HG03066 (cell line): Measurements from ENCODE around the gene RPP30.
"Not testable (repeated sequence)": the region's sequence is repeated elsewhere in the genome, so short reads cannot be mapped to it uniquely, and the experiment has no call there.

Experiments
- ATAC-seq: cut with Tn5 transposase; IDR thresholded peaks from one replicate; pipeline ENCODE4 v1.9.1; 2021; ENCODE audit warnings: low read depth; ENCODE audit not compliant: unreplicated experiment

Gene RPP30

DNA sequence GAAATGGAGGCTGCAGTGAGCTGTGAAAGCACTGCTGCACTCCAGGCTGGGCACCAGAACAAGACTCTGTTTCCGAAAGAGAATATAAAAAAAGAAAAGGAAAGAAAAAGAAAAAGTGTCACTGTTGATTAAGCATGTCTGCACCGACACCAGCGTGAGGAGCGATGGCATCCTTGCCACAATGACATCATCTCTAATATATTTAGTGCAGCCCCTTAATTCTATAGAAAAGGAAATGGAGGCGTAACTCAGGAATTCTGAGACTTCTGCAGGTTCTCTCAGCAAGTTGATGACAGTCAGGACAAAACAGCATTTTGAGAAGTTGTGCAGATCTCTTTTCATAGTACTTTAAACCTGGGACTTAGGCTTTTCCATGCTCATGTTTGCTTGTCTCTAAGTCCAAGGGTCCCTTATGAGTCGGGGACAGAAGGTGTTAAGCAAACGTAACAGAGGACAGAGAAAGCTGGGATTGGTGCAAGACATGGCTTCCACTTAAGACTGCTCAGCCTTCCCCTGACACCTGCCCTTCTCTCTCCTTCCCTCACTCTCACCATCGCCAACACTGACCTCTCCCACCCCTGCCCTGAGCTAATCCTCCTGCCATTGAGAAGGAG lies 66.0 kb downstream of the RPP30 start:
- ATAC-seq = no peak

DNA sequence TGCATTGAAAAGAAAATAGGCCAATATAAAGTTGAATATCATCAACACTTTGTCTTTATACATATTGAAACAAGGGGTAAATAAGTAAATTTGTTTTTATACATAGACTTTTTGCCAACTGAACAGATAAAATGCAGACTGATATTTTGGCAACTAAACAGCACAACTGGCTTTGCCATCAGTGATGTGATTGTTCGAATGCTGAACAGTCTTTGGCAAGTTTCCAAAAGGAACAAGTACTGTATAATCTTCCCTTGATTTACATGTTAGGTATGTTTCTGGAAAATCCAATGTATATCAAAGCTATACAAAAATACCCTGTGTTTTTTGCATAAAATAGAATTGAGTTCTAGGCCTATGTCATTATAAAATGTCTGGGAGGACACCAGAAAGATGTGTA lies 67.3 kb downstream of the RPP30 start:
- ATAC-seq = no peak

DNA sequence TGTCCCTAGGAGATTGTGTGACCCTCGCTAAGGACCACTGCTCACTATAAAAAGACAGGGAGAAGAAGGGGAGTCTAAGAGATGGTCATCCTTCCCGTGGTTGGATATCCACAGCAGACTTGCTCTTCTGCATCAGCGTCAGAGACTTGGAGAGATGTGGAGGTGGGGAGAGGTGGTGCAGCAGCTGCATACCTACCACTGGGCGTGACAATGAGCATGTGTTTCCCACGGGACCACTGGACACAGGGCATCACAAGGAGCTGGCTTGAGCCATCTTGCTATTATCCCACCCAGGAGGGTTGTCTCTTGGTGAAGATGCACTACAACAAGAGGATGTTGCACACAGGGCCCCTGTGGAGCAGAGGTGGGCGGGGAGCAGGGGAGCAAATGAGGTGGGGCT lies 67.9 kb downstream of the RPP30 start:
- ATAC-seq = no peak

DNA sequence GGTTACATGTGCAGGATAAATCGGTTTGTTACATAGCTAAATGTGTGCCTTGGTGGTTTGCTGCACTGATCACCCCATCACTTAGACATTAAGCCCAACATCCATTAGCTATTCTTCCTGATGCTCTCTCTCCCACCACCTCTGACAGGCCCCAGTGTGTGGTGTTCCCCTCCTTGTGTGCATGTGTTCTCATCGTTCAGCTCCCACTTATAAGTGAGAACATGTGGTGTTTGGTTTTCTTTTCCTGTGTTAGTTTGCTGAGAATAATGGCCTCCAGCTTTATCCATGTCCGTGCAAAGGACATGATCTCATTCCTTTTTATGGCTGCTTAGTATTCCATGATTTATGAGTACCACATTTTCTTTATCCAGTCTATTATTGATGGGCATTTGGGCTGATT lies 71.2 kb downstream of the RPP30 start:
- ATAC-seq = not testable (repeated sequence)

DNA sequence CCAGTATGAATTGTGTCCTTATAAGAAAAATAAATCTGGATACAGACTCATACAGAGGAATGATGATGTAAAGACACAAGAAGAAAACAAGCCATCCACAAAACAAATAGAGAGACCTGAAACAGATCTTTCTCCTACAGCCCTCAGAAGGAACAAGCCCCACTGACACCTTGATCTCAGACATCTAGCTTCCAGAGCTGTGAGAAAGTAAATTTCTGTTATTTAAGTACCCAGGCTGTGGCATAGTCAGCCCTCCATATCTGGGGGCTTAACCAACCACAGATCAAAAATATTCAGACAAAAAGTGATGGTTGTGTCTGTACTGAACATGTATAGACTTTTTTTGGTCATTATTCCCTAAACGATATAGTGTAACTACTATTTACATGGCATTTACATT lies 73.0 kb downstream of the RPP30 start:
- no peak for ATAC-seq

DNA sequence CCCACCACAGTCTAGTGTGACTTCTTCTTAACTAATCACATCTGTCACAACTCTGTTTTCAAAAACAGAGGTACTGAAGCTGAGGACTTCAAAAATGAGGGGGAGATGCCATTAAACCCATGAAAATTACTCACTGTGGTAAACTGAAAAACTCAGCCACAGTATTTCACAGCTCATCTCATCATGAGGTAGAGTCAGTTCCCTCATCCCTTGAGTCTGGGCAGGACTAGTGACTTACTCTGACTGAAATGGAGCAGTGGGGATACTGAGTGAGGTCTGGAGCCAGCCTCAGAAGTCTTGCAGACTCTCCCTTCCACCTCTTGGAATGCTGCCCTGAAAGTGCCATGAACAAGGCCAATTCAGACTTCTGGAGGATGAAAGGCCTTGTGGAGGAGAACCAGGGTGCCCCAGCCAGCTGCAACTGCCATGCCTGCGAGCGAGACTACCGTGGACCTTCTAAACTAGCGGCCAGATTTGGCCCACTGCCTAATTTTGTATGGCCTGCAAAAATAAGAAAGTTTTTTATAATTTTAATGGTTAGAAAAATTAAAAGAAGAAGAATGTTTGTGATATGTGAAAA lies 73.8 kb downstream of the RPP30 start:
- ATAC-seq = no peak

DNA sequence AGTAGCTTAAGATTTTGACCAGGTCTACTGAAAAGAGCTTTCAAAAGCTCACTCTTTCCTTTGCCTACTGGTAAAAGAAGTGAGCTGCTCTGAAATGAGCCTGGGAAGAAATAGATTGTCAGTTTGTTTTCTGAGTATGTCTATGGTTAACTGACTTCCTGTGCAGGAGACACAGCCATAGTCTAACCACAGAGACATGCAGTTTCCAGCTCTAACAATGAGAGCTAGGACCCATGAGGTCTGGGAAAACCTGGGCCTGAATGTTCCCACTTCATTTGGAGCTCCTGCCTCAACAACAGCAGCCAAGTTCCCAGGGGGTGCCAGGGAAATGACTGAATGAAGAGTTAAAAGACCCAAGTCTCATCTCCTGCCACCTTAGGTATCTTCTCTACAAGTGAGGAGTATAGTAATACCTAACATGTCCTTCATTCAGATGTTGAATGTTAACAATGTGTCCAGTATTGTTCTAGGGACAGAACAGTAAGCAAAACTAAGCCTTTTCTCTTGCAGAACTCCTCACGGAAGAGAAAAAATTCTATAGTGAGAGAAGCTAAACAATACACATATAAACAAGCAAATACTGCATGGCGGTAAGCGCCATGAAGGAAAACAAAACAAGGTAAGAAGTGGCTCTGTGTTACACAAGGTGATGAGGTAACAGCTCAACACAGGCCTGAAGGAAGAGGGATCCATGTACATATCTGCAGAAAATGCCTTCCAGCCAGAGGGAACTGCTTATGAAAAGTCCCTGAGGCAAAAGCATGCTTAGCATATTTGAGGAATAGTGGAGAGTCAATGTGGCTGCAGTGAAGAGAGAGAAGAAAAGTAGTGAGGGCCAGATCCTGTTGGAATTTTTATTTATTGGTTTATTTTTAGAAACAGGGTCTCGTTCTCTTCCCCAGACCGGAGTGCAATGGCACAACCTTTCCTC lies 75.5 kb downstream of the RPP30 start:
- no peak for ATAC-seq
